Right renal pelvis (tissue), 4 donors: ENCODE results near the gene FAM186B. TPM values are rescaled to one million over a fixed set of nuclear protein-coding genes. Genes with fewer than 3 reads are reported as not detected.

Experiments
- DNase-seq, 4 donors: peaks; one replicate each; pipeline ENCODE4 v3.0.0-alpha.2; 2013; ENCODE audit warnings: low read depth in 4 of 4, low spot score in 3 of 4, missing footprints in 1 of 4
- polyA plus RNA-seq, 4 donors: library from polyadenylated mRNA; unstranded; fragments of 120-200 nt; gene quantifications; one replicate each; pipeline ENCODE4 v1.2.1, GENCODE V29; 2013; ENCODE audit not compliant: insufficient read length in 4 of 4

FAM186B gene
- polyA plus RNA-seq, 4 donors = 0.90 to 1.1 (median 1.0) TPM

DNA sequence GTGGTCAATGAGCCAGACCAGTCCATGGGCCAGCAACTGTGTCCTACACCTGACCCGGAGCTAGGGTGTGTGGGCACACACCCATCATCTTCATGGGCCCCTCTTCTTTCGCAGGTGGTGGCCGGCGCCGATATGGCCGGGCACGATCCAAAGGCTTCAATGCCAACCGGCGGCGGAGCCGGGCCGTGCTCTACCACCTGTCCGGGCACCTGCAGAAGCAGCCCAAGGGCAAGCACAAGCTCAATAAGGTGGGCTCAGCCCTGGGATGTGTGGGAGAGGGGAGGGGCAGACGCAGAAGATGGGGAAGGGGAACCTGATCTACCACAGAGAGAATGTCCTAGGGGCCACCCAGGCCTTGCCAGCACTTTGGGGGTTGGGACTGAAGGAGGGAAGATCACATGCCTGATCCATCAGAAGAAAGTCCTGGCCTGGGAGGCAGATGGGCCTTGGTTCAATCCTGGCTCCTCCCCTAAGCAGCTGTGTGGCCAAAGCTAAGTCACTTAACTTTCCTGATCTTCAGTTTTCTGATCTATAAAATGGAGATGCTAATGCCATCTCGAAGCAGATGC is 62.8 kb downstream of the FAM186B start:
- DNase-seq = no peak

DNA sequence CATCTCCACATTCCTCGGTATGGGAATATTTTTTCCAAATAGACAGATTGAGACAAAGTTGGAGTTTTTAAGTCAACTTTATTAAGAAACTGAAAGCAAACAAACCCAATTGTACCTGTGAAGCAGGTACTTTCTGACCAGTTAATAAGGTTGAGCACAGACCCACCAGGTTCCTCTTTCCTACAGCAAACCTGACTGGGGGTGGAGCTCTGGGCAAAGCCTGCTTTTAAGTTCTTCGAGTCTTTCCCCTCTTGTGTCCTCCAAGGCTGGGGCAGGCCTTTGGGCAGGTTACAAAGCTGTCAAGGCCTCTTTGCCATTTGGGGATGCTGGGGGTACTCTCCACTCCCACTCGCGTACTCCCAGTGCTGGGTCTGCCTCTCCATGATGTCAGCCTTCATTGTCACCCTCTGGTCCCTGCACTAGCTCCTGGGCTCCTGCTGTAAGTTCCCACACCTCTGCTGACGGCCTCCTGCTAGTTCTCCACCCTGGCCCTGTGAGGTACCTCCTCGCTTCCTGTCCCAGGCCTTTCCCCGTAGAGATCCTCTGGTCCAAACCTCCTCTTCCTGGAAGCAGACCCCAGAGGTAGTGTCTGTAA is 63.4 kb downstream of the FAM186B start:
- no peak for DNase-seq

DNA sequence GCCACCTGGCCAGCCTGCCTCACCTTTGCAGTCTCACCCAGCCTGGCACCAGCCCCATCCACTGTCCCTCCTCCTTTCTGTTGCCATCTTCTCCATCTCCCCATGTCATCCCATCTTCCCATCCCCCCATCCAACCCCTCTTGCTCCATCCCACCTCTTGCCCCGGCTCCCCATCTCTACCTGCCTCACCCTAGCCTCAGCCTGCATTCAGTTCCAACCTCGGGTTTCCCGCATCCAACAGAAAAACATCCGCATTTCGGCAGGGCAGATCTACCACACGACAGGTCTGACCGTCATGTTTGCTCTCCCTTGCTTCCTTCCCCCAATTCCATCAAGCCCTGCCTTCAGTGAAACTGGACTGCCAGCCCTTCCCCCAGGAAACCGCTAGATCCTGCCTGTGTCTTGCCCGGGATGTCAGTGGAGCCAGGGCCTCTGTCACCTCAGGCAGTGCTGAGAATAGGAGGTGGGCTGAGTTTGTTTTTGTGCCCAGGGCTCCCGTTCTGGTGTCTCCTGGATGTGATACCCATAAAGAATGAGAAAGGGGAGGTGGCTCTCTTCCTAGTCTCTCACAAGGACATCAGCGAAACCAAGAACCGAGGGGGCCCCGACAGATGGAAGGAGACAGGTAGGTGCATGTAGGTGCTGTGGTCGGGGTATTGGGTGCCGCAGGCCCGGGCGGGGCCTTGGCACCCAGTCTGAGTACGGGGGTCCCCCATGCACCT is 64.1 kb downstream of the FAM186B start:
- no peak for DNase-seq

DNA sequence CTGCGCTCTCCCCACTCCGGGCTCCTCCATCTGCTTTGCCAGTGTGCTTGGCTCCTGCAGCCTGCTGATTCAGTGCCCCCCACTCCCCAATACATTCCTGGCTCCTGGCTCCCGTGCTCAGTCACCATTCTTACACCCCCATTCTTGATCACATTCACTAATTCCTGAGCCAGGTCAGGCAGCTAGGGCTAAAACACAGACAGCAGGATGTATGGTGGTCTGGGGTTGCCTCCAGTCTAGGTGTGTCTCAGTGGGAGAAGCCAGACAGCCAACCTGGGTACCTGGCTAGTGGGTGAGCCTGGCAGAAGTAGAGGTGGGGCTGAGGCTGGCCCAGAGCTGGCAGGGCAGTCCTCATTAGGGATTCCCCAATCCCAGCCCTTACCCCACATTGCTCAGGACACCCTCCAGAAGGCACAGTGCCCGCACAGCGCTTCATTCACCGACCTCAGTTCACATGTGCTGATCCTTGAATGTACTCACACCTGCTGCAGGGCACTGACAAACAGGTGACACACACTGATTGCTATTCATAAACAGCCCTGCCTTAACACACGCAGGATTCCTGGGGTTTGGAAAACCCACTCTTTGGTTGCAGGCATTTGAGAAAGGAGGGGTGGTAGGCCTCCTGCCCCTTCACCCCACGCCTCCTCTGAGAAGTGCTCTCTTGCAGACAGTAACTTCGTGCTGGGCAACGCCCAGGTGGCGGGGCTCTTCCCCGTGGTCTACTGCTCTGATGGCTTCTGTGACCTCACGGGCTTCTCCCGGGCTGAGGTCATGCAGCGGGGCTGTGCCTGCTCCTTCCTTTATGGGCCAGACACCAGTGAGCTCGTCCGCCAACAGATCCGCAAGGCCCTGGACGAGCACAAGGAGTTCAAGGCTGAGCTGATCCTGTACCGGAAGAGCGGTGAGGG is 65.0 kb downstream of the FAM186B start:
- no peak for DNase-seq

DNA sequence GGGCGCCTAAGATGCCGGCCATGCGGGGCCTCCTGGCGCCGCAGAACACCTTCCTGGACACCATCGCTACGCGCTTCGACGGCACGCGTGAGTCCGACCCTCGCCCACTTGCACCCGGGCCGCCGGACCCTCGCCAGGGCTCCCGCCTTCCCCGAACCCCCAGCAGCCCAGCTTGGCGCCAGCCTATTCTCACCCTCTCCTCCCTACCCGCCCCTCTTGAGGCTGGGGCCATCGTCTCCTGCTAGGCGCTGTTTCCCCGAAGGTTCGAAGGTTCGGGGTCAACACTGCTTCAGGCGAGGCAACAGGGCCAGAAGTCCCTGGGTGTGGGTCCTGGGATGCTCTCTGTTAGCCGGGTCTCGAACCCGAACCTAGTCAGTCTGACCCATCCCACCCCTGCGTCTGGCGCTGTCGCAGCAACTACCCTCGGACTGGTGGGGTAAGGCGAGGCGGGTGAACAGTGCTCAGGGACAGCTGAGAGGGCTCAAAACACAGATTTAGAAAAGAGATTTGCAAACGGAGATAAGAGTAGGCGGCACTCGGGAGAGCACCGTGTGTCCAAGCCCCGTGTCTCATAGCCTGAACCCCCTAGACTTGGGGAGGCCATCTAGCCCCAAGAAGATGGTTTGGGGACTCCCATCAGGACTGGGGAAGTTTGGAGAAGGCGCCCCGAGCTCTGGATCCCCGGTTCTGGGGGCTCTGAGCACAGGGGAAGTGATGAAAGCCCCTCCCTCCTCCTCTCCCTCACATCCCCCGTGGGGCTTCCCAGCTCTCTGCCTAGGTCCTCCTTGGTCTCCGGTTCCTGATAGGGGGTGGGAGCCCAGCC is 65.8 kb downstream of the FAM186B start:
- DNase-seq = no peak

DNA sequence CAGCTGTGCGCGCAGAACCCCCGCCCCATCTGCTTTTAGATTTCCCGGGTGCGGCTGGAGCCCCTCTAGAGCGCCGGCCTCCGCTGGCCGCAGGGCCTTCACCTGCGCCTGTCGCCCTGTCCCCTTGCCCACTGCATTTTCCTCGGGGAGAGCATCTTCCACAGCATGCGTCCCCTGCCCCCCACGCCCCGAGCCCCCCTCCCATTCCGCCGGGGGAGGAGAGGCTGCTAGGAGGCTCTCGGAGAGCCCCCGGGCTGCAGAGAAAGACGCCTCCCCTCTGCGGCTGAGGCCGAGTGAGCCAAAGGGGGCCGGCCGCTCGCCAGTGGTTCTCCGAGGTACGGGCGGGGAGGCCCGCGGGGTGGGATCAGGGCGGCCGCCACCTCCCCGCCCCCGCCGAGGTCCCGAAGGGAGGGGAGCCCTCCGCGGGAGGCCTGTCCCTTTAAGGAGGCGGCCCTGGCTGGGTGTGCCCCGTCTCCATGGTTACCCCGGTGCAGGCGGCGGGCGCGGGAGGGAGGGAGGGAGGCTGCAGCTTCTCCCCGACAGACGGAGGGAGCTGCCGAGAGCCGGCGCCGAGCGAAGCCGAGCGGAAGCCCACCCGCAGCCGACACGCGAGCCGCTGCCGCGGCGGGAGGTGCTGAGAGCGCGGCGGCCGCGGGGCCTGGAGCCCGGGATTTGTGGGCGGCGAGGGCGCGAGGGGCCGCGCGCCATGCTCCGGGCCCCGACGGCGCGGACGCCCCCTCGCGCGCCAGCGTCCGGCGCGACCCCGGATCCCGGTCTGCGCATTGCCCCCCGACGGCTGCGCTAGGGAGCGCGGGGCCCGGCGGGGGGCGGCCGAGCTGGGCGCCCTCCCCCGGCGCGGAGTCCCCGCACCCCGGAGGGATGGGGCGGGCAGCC is 66.7 kb downstream of the FAM186B start, which contains the start of gene KCNH3:
KCNH3 (plus strand) TSS at position 521 of the 894 bp plus-strand sequence. CDS start 387 bp downstream, outside the sequence.
- no peak for DNase-seq

DNA sequence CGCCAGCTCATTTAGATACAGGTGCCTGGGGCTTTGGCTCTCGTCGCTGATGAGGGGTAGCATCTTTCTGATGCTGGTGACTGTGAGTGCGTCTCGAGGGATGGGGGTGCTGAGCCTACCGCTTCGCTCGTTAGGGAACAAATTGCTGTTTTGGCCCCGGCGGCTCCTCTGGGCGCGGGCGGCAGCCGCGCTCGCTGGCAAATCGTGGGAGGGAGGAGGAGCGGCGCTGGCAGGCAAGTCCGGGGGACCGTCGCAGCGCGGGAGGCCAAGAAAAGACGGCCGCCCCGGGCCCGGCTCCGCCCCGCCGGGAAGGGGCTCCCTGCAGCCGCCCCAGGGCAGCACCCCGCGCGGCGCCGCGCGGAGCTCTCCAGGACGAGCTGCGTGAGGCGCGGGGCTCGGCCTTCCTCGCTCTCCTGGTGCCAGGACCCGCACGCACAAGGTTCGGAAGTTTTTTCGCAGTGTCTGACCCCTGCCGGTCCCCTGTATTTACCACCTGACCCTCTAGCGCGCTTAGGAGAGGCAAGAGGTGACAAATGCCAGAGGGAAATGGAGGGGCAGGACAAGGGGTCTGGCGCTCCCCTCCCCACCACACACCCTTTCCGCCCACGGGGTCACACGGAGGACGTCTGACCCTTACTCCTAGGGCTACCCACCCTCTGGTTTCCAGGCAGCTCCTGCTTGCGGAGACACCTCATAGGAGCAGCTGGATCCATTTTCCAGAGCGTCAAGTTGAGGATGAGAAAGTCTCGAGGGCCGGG is 67.5 kb downstream of the FAM186B start:
- no peak for DNase-seq

Other genes starting within 250 kb of the FAM186B start
- 10 to 100 TPM; 45.0 to 49.8 (median 47.8) TPM for gene SPATS2, start 238.2 kb downstream of the FAM186B start, polyA plus RNA-seq
- 1 to 10 TPM; 4.1 to 6.9 (median 5.1) TPM for gene KCNH3, start 66.6 kb downstream of the FAM186B start, polyA plus RNA-seq
- gene MCRS1, start 37.5 kb downstream of the FAM186B start, polyA plus RNA-seq = 10 to 100 TPM; 64.7 to 83.6 (median 72.5) TPM
- gene PRPF40B, start 17.9 kb upstream of the FAM186B start, polyA plus RNA-seq = 10 to 100 TPM; 21.1 to 26.0 (median 23.8) TPM
- 10 to 100 TPM; 36.4 to 45.2 (median 40.1) TPM for gene FMNL3, start 101.8 kb upstream of the FAM186B start, polyA plus RNA-seq
- gene TMBIM6, start 135.9 kb upstream of the FAM186B start, polyA plus RNA-seq = 100 to 1,000 TPM; 770 to 908 (median 840) TPM
- gene NCKAP5L, start 222.8 kb upstream of the FAM186B start, polyA plus RNA-seq = 10 to 100 TPM; 17.0 to 21.8 (median 17.4) TPM
- gene BCDIN3D, start 237.5 kb upstream of the FAM186B start, polyA plus RNA-seq = 1 to 10 TPM; 7.9 to 8.5 (median 8.3) TPM